HG03469 (cell line): ENCODE results near the gene MACO1.
"Not testable (repeated sequence)": the region's sequence is repeated elsewhere in the genome, so short reads cannot be mapped to it uniquely, and the experiment has no call there.

Experiments used
- ATAC-seq: cut with Tn5 transposase; IDR thresholded peaks from one replicate; pipeline ENCODE4 v1.9.1; 2021; ENCODE audit warnings: mild to moderate bottlenecking, moderate library complexity, moderate number of reproducible peaks; ENCODE audit not compliant: unreplicated experiment

Gene MACO1

GRCh38 chr1:25423206-25423605 is 7.5 kb upstream of the MACO1 start:
- not testable (repeated sequence) for ATAC-seq

DNA sequence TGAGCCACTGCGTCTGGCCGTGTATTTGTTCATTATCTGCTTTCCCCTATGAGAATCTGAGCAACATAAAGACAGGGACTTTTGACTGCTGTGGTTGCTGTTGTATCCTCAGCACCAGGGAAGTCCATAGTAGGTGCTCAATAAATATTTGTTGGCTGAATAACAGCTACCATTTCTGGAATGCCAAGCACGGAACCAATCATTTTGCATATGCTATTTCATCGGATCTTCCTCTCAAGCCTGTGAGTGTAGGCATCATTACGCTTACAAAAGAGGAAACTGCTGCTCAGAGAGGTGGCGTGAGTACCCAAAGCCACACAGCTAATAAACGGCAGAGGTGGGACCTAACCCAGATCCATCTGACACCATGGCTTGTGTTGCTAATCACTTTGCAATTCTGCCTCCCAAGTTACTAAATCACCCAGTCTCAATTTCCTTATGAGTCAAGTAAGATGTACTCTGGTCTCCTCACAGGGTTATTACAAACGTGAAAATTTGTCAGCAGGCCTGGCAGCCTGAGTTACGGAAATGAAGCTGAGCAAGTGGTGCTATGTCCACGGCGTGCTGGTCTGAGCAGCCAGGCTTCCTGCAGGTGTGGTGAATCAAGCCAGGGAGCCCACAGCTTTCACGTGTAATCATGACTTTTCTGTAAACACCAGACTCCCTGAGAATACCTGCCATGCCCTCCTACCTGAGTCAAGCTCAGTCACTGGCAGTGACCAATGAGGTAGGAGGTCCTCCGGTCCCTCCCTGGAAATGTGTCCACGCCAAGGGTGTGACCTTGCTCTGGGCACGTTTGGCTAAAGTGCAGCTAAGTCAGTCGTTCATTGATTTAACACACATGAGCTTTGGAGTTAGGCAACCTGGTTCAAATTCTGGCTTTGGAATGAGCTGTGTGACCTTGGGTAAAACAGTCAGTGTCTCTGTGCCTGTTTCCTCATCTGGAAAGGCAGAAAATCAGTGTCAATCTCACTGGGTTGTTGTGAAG is 5.3 kb upstream of the MACO1 start:
- ATAC-seq: no peak

DNA sequence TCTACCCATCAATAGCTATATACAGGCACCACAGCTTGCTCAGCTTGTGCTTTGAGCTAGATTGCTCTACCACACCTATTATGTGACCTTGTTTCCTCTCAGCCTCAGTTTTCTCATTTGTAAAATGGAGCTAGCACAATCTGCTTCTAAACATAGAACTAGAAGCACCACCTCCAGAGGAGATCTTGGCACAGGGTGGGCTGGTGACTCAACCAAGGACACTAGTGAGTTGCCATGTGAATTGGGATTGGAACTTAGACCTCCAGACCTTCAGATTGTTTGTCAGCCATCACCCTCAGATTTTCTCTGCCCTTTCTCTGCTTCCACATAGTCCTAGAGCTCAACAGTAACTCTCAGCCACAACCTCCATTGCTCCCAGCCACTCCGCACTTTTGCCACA is 3.0 kb upstream of the MACO1 start:
- no peak for ATAC-seq

DNA sequence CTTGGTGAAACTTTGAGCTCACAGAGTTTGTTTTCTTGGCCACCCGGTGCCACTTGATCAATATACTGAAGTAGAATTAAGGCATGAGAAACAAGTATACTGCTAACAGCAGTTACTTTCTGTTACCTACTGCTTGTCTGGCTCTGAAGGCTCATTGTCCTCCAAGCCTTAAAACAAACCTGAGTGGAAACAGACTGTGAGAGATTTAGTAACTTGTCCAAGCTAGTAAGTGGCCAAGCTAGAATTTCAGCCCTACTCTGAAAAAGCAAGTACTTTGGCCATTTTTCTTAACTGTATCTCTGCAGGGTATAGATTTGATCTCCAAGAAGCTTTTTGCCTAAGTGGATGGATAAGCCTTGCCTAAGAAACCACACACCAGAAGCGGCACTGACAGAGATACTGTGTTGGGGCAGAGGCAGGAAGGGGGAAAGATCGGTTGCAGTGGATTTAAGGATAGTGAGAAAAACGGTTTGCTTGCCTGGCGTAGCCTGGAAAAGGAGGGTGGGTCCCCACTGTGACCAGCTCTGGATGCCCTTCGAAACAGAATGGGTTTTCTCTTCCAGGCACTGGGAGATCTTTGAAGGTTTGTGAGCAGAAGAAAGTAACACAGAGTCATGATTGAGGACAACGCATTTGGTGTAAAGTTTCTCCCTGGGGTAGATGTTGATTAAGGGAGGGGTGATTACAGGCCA is 2.1 kb upstream of the MACO1 start:
- ATAC-seq: no peak

DNA sequence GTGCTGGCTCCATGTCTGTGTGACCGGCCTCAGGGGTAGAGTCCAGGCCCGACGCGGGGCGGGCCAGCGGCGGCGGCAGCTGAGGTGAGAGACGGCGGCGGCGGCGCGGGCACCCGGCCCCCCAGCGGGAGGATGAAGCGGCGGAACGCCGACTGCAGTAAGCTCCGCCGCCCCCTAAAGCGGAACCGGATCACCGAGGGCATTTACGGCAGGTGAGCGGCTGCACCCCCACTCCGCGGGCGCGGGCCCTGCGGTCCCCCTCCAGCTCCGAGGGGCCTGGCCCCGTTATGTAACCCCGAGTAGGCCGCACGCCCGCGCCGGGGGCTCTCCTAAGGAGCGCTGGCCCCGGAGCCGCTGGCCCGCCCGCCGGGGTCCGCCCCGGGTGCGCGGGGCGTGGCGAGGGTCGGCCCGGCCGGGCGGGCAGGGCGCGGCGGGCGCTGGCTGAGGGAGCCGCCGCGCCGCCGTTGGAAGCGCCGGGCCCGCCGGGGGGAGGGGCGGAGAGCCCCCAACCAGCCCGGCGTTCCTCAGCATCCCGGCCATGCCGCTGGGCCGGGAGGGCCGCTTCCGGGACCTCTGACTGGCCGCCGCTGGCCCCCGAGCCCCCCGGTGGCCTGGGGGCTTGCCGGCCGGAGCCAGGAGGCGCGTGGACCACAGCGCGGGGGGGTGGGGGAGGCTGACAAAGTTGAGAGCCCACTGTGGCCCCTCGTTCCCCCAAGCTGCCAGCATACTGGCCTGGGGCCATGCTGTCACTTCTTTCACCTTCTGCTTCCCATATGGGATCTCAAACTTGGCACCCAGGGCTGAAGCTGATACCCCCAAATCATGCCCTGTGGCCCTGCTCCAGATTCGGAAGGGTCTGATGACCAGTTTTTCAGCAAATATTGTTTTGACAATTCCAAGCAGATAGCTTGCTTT is 527 bp downstream of the MACO1 start:
- no peak for ATAC-seq

GRCh38 chr1:25431955-25432719 is 1.4 kb downstream of the MACO1 start:
- no peak for ATAC-seq

DNA sequence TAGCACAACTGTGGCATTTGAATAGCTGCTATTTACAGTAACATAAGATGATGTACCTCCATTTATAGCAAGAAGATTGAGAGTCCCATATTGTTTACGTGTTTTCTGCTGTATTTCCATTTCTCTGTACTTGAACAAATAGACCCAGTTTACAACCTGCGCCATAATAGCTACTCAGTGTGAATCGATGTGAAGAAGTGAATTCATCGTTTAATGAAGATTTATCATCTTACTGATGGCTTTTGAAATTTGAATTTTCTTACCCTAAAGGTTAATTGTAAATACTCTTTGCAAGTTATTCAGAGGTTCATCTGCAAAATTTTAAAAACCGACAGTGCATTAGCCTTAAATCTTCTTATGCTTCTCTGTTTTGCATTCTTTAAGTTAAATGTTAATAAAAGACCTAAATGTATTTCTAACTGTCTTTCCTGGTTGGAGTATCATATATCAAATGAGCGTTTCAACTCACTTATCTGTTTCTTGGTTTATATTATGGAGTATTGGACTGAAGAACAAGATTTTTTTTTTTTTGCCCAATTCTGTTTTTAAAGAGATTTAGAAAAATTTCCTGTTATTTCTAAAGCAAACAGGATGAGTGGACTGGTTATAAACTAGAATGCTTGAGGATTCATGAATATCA is 2.2 kb downstream of the MACO1 start:
- ATAC-seq: no peak

DNA sequence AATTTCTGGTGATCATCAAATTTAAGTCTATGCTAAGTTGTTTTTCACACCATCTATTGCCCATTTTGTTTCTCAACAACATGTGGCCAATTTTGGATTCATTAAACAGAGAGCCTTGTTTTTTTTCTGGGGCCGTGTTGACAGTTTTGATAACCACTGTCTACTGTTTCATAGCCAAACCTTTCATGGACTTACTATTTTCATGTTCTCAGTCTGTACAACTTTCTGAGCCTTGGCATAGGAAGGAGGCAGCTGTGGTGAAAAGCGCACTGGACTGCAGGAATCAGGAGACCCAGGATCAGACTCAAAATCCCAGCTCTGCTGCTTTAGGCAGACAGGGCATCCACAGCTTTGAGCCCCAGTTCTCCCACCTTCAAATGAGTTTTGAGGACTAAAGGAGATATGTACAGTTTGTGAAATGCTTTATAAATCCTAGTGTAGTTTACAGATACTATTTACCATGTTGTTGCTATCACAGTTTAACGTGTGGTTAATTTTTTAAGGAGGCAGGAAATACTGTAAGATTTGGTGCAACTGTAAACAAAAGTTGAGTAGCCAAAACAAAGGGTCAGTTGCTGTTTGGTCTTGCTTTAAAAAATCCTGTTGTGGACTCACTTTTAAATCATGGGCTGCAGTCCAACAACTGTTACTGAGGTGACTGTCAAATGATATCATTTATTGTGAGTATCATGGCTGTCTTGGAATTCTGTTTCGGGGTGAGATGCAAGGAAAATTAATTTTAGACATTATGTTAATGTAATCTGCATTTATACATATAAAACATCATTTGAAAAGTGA is 2.9 kb downstream of the MACO1 start:
- no peak for ATAC-seq

DNA sequence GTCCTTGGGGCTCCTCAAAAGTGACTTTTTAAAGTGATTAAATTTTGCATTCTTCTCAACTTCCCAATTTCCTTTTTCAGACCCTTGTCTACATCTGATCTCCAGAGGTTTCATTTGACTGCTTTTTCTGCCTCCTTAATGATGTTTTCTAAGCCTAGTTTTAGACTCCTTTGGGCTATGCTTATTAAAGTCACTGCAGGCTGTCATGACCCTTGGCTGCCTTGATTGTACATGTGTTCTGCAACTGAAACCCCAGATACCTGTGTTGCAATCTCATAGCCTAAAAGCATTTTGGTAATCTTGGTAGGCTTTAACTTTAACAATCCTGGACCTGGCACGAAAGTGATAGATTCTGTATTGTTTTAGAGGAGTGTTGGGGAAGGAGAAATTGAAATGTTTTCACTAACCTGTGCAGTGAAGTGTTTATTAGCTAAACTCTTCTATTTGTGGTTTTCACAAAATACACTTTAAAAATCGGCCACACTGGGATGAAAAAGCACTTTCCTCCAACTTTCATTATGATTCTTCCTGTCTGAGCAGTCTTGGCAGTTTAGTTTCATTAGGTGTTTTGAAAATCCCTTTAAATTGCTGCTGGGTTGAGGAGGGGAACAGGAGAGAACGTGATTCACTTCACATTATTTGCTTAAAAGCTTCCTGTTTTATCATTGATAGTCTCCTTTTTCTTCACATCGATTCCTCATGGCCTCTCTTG is 4.9 kb downstream of the MACO1 start:
- ATAC-seq: no peak

- no peak for ATAC-seq
Measured at GRCh38 chr1:25437672-25438071, 7.0 kb downstream of the MACO1 start.

DNA sequence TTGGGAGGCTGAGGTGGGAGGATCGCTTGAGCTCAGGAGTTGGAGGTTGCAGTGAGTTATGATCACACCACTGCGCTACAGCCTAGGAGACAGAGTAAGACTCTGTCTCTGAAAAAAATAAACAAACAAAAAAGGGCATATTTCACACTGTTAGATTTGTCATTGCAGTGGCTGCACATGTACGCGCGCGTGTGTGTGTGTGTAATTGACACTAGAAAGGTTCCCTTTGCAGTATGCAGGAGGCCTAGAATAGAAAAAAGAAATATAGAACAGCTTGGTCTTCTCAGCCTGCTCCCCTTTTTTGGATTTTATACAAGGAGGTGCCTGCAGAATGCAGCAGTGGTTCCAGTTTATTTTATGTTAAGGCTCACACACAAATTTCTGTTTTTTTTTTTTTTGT is 8.6 kb downstream of the MACO1 start:
- no peak for ATAC-seq

DNA sequence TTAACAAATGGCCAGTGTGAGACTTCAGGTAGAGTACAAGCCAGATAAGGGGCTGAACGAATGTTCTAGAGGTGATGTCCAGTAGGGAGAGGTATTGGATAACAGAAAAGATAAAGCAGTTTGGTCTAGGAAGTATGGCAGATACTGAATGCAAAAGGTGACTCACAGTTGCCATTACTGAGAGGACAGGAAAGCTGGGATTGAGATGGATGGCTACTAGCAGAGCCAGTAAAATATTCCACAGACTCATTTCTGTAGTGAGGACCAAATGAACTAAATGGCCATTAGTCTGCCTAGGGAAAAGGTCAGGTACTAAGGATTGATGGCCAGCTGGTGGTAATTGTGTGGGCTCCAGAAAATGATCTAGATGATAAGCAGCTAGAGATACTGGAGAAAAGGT is 11.5 kb downstream of the MACO1 start:
- no peak for ATAC-seq

- no peak for ATAC-seq
Measured at GRCh38 chr1:25443030-25443699, 12.5 kb downstream of the MACO1 start.

GRCh38 chr1:25444604-25445003 is 13.9 kb downstream of the MACO1 start:
- ATAC-seq: not testable (repeated sequence)

DNA sequence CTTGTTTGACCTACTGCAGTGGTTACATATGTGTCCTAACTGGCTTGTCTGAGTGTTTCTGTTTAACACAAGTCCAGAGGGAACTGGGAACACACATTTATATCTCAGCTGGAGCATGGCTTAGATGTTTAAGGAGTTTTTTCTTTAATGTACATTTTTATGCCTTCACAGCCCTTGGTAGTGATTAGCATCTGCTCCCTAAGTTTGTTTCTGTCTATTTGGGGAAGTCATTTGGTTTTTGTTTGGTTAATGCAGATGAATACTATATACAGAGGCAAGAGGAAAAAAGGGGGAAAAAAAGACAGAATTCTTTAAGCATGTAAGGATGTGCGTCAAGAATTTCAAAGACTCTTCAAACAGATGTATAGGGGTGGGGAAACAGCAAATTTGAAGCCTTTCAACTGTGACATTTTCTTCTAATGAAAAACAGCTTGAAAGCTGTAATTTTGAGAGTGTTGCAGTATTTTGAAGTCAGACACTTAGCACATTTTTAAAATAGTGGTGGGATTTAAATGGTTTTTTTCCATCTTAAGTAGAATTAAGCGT is 15.4 kb downstream of the MACO1 start:
- ATAC-seq: no peak

DNA sequence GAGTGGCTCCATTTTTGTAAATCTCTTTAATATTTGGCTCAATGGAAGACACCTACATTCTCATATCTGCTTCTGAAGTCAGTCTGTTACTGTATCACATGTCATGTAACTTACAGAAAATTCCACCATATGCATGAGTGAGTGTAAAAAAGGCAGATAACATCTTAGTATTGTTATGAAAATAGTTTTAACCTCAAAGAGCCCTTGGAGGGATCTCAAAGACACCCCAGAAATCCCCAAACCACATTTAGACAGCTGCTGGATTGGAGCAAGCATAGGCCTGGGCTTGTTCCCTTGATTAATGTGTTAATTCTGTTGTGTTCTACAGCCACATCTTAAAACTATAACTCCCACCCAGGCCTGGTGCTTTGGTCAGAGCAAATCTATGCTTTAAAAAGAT is 16.9 kb downstream of the MACO1 start:
- ATAC-seq: no peak

DNA sequence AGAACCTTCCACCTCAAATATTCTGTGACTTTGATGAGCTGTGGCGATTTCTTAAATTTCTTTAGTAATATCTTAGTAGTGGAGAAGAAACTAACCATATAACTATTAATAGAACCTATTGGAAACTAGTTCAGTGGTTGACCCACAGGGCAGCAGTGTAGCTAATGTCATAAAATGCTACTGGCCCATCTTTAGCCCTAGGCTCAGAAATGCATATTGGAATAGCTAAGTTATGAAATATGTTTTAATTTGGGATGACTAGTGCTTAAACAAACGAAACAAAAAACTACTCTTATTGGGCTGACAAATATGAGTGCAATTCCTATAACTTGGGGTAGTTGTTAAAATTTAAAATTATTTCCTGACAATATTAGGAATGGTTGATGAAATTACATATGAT is 20.2 kb downstream of the MACO1 start:
- no peak for ATAC-seq

DNA sequence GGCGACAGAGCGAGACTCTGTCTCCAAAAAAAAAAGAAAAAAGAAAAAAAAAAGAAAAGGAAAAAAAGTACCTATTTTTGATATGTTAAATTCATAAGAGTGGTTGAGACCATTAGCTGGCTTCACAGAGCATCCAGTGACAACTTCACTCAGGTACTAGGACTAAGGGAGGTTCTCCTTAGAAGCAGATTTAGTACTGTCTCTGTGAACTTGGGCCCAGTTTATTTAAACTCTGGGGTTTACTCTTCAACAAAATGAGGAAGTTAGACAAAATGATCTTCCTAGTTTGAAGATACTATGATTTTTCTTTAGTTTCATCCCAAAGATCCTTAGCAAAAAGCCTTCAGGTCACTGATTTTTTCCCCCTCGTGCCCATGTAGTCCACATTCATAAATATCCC is 21.2 kb downstream of the MACO1 start:
- no peak for ATAC-seq
